HG03280 (cell line): ENCODE data around the gene ONECUT3.
"Not testable (repeated sequence)": the region's sequence is repeated elsewhere in the genome, so short reads cannot be mapped to it uniquely, and the experiment has no call there.

Experiments
- ATAC-seq: cut with Tn5 transposase; IDR thresholded peaks from one replicate; pipeline ENCODE4 v1.9.1; 2021; ENCODE audit warnings: mild to moderate bottlenecking, moderate library complexity; ENCODE audit not compliant: unreplicated experiment

ONECUT3 gene

GRCh38 chr19:1790054-1790792 lies 36.9 kb downstream of the ONECUT3 start:
- no peak for ATAC-seq

- no peak for ATAC-seq
Observed at GRCh38 chr19:1791879-1792278, 38.6 kb downstream of the ONECUT3 start.

GRCh38 chr19:1794424-1795172 lies 41.3 kb downstream of the ONECUT3 start:
- ATAC-seq, result no peak

- ATAC-seq, result no peak
Observed at GRCh38 chr19:1796395-1797142, 43.3 kb downstream of the ONECUT3 start.

GRCh38 chr19:1797313-1797712 lies 44.0 kb downstream of the ONECUT3 start:
- ATAC-seq, result not testable (repeated sequence)

GRCh38 chr19:1799695-1800342 lies 46.5 kb downstream of the ONECUT3 start:
- no peak for ATAC-seq

- no peak for ATAC-seq
Observed at GRCh38 chr19:1804858-1805257, 51.6 kb downstream of the ONECUT3 start.

- ATAC-seq, result no peak
Observed at GRCh38 chr19:1805401-1806183, 52.3 kb downstream of the ONECUT3 start.

GRCh38 chr19:1806184-1807029 lies 53.1 kb downstream of the ONECUT3 start:
- no peak for ATAC-seq

- no peak for ATAC-seq
Observed at GRCh38 chr19:1807030-1807694, 53.9 kb downstream of the ONECUT3 start.

- ATAC-seq, result no peak
Observed at GRCh38 chr19:1807695-1808394, 54.5 kb downstream of the ONECUT3 start.

- no peak for ATAC-seq
Observed at GRCh38 chr19:1808395-1808731, 55.1 kb downstream of the ONECUT3 start.

GRCh38 chr19:1809678-1810077 lies 56.4 kb downstream of the ONECUT3 start:
- no peak for ATAC-seq

- ATAC-seq, result no peak
Observed at GRCh38 chr19:1810439-1811160, 57.3 kb downstream of the ONECUT3 start.

- ATAC-seq, result no peak
Observed at GRCh38 chr19:1811472-1811894, 58.2 kb downstream of the ONECUT3 start.

- ATAC-seq, result peak; percentile 21
Observed at GRCh38 chr19:1811942-1812425, 58.7 kb downstream of the ONECUT3 start, which contains the start of gene ATP8B3. Gene ATP8B3 (minus strand): TSS chr19:1812276. CDS start chr19:1811736, 540 bp downstream.

- peak; percentile 75 for ATAC-seq
Observed at GRCh38 chr19:1812426-1813191, 59.3 kb downstream of the ONECUT3 start.
